H7 (cell line): ENCODE measurements around the gene TMEM174. TPM values are rescaled to one million over a fixed set of nuclear protein-coding genes. Genes with fewer than 3 reads are reported as not detected.
"Not testable (repeated sequence)": the region's sequence is repeated elsewhere in the genome, so short reads cannot be mapped to it uniquely, and the experiment has no call there.

Source experiments
- DNase-seq: peaks from one replicate; pipeline ENCODE4 v3.0.0; 2012
- H3K27me3 ChIP-seq: 2 replicates; pipeline ENCODE4 v1.6.0; 2011; ENCODE audit warnings: mild to moderate bottlenecking, low read length; ENCODE audit not compliant: control insufficient read depth, insufficient read depth
- H3K36me3 ChIP-seq: replicated peaks from 2 replicates; pipeline ENCODE4 v1.5.1; 2011; ENCODE audit warnings: low read length; ENCODE audit not compliant: control insufficient read depth, insufficient read depth
- H3K4me3 ChIP-seq: 2 replicates; pipeline ENCODE4 v1.5.1; 2011; ENCODE audit warnings: low read depth, mild to moderate bottlenecking, control low read depth, low read length, moderate library complexity; ENCODE audit not compliant: insufficient read depth
- total RNA-seq: library from RNA; depleted of rRNA; stranded (reverse); fragments of >200 nt; shearing (Covaris generic); gene quantifications from 2 replicates; pipeline ENCODE4 v1.2.3, GENCODE V29; 2014

The TMEM174 gene
- total RNA-seq, 1 experiment from 2014 or later: not detected

- no peak overlapping the region for H3K4me3 ChIP-seq
- 0 out of 2 replicates have a peak, but pooled peaks cover 1% of the 10 kb centered on the region for H3K27me3 ChIP-seq
- no peaks in the 10 kb centered on the region for H3K36me3 ChIP-seq
- no peak for DNase-seq
Measured at GRCh38 chr5:73197637-73198257, 24.8 kb downstream of the TMEM174 start.

DNA sequence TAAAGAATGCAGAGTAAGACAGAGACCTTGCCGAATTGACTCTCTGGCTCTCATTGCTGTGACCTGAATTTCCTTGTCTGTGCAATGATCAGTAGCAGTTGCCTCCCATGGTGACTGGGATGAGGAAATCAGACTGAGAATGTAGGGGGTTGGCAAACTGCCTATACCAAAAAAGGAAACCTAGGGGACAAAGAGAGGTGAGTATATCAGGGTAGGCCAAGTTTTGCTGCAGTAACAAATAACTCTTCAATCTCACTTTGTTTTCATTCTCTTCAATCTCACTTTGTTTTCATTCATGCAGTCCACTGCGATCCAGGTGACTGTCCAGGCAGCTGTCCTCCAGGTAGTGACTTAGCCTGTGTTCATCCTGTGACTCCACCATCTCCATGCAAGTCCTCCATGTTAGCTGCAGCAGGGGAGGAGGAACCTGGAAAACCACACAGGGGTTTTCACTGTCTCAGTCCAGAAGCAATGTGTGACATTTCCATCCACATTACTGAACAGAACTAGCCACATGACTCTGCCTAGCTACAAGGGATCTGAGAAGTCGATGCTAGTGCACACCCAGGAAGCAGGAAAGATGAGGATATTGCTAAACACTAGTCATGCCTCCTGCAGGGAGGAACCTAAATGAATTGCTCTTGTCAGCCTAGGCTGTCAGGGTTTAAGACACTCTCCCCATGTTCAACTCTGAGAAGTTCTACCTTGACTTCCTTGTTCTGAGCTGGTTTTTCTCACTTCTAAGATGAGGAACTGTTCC lies 26.0 kb downstream of the TMEM174 start:
- DNase-seq: no peak
- Histone ChIP-seq H3K27me3 (0 out of 2 replicates have a peak, but pooled peaks cover 1% of the 10 kb centered on the region), H3K4me3 (no peak overlapping the region)

GRCh38 chr5:73199671-73200070 lies 26.7 kb downstream of the TMEM174 start:
- Histone ChIP-seq H3K36me3 (no peaks in the 10 kb centered on the region), H3K4me3 (no peak overlapping the region), H3K27me3 (0 out of 2 replicates have a peak, but pooled peaks cover 1% of the 10 kb centered on the region)
- DNase-seq: no peak

More for the DNA sequence above, 26.0 kb downstream of the TMEM174 start:
- no peaks in the 10 kb centered on the region for H3K36me3 ChIP-seq

DNA sequence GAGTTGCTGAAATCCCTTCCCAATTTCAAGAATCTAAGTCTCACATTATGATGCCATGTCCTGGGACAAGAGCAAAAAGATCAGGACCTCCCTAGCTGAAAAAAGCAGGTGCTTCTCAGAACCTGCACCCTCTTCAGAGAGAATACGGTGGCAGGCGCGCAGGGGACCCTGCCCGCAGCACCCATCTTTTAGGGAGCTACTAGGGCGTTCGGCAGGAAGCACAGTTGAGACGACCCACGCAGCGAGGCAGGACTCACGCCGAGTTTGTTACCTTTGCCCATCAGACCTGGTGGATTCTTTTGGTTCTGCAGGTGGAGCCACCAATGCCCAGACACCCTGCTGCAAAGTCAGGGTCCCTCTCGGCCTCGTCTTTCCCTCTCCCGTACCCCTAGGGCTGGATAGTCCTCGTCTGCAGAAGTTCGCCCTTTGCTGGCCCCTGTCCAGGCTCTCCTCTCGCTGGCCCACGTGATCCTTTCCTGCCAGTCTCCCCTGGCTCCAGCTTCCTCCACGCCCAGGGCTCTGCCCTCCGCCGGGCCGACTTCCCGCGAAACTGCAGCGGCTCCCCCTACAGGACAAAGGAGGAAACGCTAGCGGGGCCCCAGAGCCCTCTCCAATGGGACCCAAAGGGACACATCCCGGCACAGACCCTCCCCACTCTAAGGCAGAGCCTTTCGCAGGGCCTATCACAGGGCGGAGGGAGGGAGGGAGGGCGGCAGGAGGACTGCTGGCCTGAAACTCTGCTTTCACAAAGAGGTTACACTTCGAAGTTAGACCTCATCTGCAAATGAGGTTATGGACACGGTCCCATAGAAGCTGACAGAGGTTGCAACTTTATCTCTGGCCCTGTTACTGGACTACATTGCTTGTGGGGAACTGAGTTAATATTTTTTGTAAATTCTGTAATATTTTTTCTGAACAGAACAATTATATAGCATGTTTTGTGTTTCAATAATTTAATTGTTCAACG lies 28.8 kb downstream of the TMEM174 start:
- Histone ChIP-seq H3K4me3 (peak overlapping the region; percentile 19; the same call in 1 of the 2 replicates), H3K36me3 (no peaks in the 10 kb centered on the region), H3K27me3 (0 out of 2 replicates have a peak, but pooled peaks cover 1% of the 10 kb centered on the region)
- DNase-seq: peak; percentile 93

- Histone ChIP-seq H3K36me3 (no peaks in the 10 kb centered on the region), H3K4me3 (no peak overlapping the region), H3K27me3 (0 out of 2 replicates have a peak, but pooled peaks cover 1% of the 10 kb centered on the region)
- no peak for DNase-seq
Measured at GRCh38 chr5:73204332-73204731, 31.3 kb downstream of the TMEM174 start.

- DNase-seq: no peak
- H3K27me3 ChIP-seq: 0 out of 2 replicates have a peak, but pooled peaks cover 1% of the 10 kb centered on the region
- H3K4me3 ChIP-seq: no peak overlapping the region
- no peaks in the 10 kb centered on the region for H3K36me3 ChIP-seq
Measured at GRCh38 chr5:73204733-73205132, 31.7 kb downstream of the TMEM174 start.

- Histone ChIP-seq H3K27me3 (0 out of 2 replicates have a peak, but pooled peaks cover 1% of the 10 kb centered on the region), H3K4me3 (no peak overlapping the region), H3K36me3 (no peaks in the 10 kb centered on the region)
- DNase-seq: no peak
Measured at GRCh38 chr5:73205305-73205704, 32.3 kb downstream of the TMEM174 start.

GRCh38 chr5:73207239-73207638 lies 34.2 kb downstream of the TMEM174 start:
- DNase-seq, H3K36me3 ChIP-seq, H3K4me3 ChIP-seq, H3K27me3 ChIP-seq: not testable (repeated sequence)

DNA sequence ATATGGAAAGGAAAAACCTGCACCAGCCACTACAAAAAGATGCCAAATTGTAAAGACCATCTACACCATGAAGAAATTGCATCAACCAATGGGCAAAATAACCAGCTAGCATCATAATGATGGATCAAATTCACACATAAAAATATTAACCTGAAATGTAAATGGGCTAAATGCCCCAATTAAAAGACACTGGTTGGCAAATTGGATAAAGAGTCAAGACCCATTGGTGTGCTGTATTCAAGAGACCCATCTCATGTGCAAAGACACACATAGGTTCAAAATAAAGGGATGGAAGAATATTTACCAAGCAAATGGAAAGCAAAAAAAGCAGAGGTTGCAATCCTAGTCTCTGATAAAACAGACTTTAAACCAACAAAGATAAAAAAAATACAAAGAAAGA lies 36.1 kb downstream of the TMEM174 start:
- not testable (repeated sequence) for H3K27me3 ChIP-seq, H3K4me3 ChIP-seq, DNase-seq, H3K36me3 ChIP-seq

GRCh38 chr5:73212693-73213092 lies 39.7 kb downstream of the TMEM174 start:
- not testable (repeated sequence) for H3K4me3 ChIP-seq, DNase-seq, H3K36me3 ChIP-seq
- peaks cover 26% of the 10 kb centered on the region for H3K27me3 ChIP-seq

DNA sequence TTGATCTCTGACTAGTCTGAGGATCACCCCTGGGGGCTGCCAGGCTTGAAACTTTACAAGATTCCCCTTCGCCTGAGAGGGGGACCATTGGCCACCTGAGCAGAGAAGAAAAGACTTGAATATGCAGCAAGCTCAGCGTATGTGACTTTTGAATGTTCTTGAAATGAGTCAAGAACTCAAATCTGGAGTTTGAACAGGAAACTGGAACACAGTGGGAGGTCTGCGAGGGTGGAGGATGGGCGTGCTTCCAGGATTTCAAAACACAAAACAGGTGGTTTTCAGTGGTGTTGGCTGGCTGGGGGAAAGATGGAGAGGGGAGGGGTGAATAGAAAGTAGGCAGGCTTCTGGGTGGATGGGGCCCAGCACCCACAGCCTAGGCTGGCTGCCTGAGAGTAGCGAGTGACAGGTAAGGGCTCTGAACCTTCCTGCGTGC lies 40.6 kb downstream of the TMEM174 start:
- no peak overlapping the region for H3K4me3 ChIP-seq
- DNase-seq: peak; percentile 38
- no peaks in the 10 kb centered on the region for H3K36me3 ChIP-seq
- peaks cover 31% of the 10 kb centered on the region for H3K27me3 ChIP-seq

GRCh38 chr5:73214306-73214705 lies 41.3 kb downstream of the TMEM174 start:
- Histone ChIP-seq H3K27me3 (peaks cover 31% of the 10 kb centered on the region), H3K4me3 (no peak overlapping the region)

DNA sequence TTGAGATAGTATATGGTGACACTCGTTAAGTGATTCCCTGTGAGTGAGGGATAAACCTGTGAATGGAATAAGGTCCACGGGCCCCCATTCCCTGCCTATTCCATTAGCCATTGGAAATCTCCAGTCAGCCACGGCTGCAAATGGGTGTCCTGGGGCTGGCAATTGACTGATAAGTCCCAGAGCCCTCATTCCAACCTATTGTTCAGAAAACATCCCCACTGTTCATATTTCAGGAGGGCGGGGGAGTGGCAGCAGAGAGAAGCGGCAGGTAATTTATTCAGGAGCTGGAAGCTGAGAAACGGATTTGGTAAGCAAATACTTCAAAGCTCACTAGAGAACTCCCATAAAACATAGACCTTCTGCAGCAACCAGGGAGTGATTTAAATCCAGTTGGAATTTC lies 42.0 kb downstream of the TMEM174 start:
- DNase-seq: no peak
- Histone ChIP-seq H3K27me3 (peaks cover 31% of the 10 kb centered on the region), H3K4me3 (no peak overlapping the region), H3K36me3 (no peaks in the 10 kb centered on the region)

More at GRCh38 chr5:73214306-73214705, 41.3 kb downstream of the TMEM174 start:
- no peak for DNase-seq
- no peaks in the 10 kb centered on the region for H3K36me3 ChIP-seq

GRCh38 chr5:73215531-73215890 lies 42.5 kb downstream of the TMEM174 start:
- Histone ChIP-seq H3K36me3 (no peaks in the 10 kb centered on the region), H3K27me3 (peaks cover 31% of the 10 kb centered on the region), H3K4me3 (peak overlapping the region; percentile 43)
- no peak for DNase-seq
